IMR-90 (cell line): ENCODE data around the gene RHOBTB1. TPM values are rescaled to one million over a fixed set of nuclear protein-coding genes. Genes with fewer than 3 reads are reported as not detected.

Experiments used
- ATAC-seq: fragments of 200-7000 bp; cut with Tn5 transposase; 2 replicates; pipeline ENCODE4 v1.9.1; 2020; ENCODE audit warnings: low read depth, mild to moderate bottlenecking, moderate library complexity
- BruUV-seq: library from RNA; stranded (reverse); fragments of 400-500 nt; replicated peaks from 2 replicates; lab custom pipeline; 2021; lab: Mats Ljungman, UMichigan
- CTCF ChIA-PET: fragments of 300-600 bp; formaldehyde crosslinking; extraction: SDS; loops from one replicate; lab custom pipeline; 2021; ENCODE audit warnings: antibody characterized with exemption; lab: Yijun Ruan, JAX
- POLR2A ChIA-PET: fragments of 300-600 bp; sonication (Branson Sonifier 250); formaldehyde crosslinking; loops from one replicate; lab custom pipeline; 2022; ENCODE audit warnings: antibody characterized with exemption; ENCODE audit not compliant: unreplicated experiment; lab: Charles Lee
- DNase-seq: peaks from one replicate; pipeline ENCODE4 v3.0.0; 2013
- H2AFZ ChIP-seq: replicated peaks from 2 replicates; pipeline ENCODE3; 2013; ENCODE audit warnings: low read length, mild to moderate bottlenecking; ENCODE audit not compliant: poor library complexity
- H2AK5ac ChIP-seq: 2 replicates; pipeline ENCODE4 v1.6.1; 2013; ENCODE audit warnings: low read depth, low read length, inconsistent platforms
- H2AK9ac ChIP-seq: replicated peaks from 2 replicates; pipeline ENCODE3; 2013; ENCODE audit warnings: mild to moderate bottlenecking, low read depth, low read length, moderate library complexity; ENCODE audit not compliant: poor library complexity
- H2BK120ac ChIP-seq: 2 replicates; pipeline ENCODE4 v1.6.1; 2013; ENCODE audit warnings: low read depth, low read length, inconsistent platforms
- H2BK15ac ChIP-seq: 3 replicates; pipeline ENCODE4 v1.6.1; 2013; ENCODE audit warnings: low read depth, low read length, inconsistent platforms
- H2BK20ac ChIP-seq: 2 replicates; pipeline ENCODE4 v1.6.1; 2013; ENCODE audit warnings: low read depth, mild to moderate bottlenecking, inconsistent platforms, low read length, moderate library complexity
- H2BK5ac ChIP-seq: 2 replicates; pipeline ENCODE4 v1.6.1; 2013; ENCODE audit warnings: mild to moderate bottlenecking, low read depth, low read length, inconsistent platforms; ENCODE audit not compliant: poor library complexity, severe bottlenecking
- H3K14ac ChIP-seq: replicated peaks from 2 replicates; pipeline ENCODE4 v1.6.1; 2013; ENCODE audit warnings: low read depth, low read length, inconsistent platforms
- H3K18ac ChIP-seq: 2 replicates; pipeline ENCODE4 v1.6.1; 2013; ENCODE audit warnings: low read depth, low read length, control low read depth
- H3K23ac ChIP-seq: 2 replicates; pipeline ENCODE4 v1.6.1; 2013; ENCODE audit warnings: low read depth, low read length, inconsistent platforms
- H3K27ac ChIP-seq: 2 replicates; pipeline ENCODE4 v1.5.1; 2013; ENCODE audit warnings: mild to moderate bottlenecking, control low read depth, low read length; ENCODE audit not compliant: insufficient read depth
- H3K27me3 ChIP-seq: 2 replicates; pipeline ENCODE4 v1.6.1; 2013; ENCODE audit warnings: low read length; ENCODE audit not compliant: control insufficient read depth, insufficient read depth
- H3K36me3 ChIP-seq: 2 replicates; pipeline ENCODE4 v1.6.1; 2013; ENCODE audit warnings: low read length, mixed read lengths; ENCODE audit not compliant: control insufficient read depth, insufficient read depth
- H3K4ac ChIP-seq: 2 replicates; pipeline ENCODE4 v1.6.1; 2013; ENCODE audit warnings: low read depth, low read length, inconsistent platforms
- H3K4me1 ChIP-seq: 2 replicates; pipeline ENCODE4 v1.6.1; 2013; ENCODE audit warnings: low read length, mixed read lengths; ENCODE audit not compliant: control insufficient read depth, insufficient read depth
- H3K4me2 ChIP-seq: 2 replicates; pipeline ENCODE4 v1.6.1; 2013; ENCODE audit warnings: low read depth, mild to moderate bottlenecking, control low read depth, low read length, moderate library complexity
- H3K4me3 ChIP-seq: 2 replicates; pipeline ENCODE4 v1.5.1; 2013; ENCODE audit warnings: low read depth, mild to moderate bottlenecking, control low read depth, low read length, moderate library complexity; ENCODE audit not compliant: insufficient read depth
- H3K56ac ChIP-seq: 2 replicates; pipeline ENCODE4 v1.6.1; 2013; ENCODE audit warnings: low read length, inconsistent platforms; ENCODE audit not compliant: insufficient read depth; ENCODE audit errors: extremely low read depth
- H3K79me1 ChIP-seq, 2 experiments: 2 replicates each; pipeline ENCODE4 v1.6.1; 2013; ENCODE audit warnings: low read length in 2 of 2, inconsistent platforms in 1 of 2, low read depth in 1 of 2
- H3K9ac ChIP-seq: 2 replicates; pipeline ENCODE4 v1.6.1; 2013; ENCODE audit warnings: low read depth, low read length, control low read depth
- H3K9me1 ChIP-seq: 2 replicates; pipeline ENCODE4 v1.6.1; 2013; ENCODE audit warnings: low read length, inconsistent platforms; ENCODE audit not compliant: insufficient read depth
- H3K9me3 ChIP-seq: 2 replicates; pipeline ENCODE4 v1.6.1; 2013; ENCODE audit warnings: low read length; ENCODE audit not compliant: control insufficient read depth, insufficient read depth
- H4K20me1 ChIP-seq: 2 replicates; pipeline ENCODE4 v1.6.1; 2013; ENCODE audit warnings: low read length, inconsistent platforms; ENCODE audit not compliant: insufficient read depth
- H4K5ac ChIP-seq: 2 replicates; pipeline ENCODE4 v1.6.1; 2013; ENCODE audit warnings: mild to moderate bottlenecking, low read depth, low read length, control low read depth
- H4K8ac ChIP-seq, 2 experiments: 2 replicates each; pipeline ENCODE4 v1.6.1; 2013; ENCODE audit warnings: low read depth in 2 of 2, low read length in 2 of 2, control low read depth in 1 of 2, inconsistent platforms in 1 of 2
- H4K91ac ChIP-seq: 2 replicates; pipeline ENCODE4 v1.6.1; 2013; ENCODE audit warnings: low read depth, low read length, inconsistent platforms; ENCODE audit not compliant: insufficient read depth
- ELK1 ChIP-seq: fragments of 150-350 bp; IDR thresholded peaks from 2 replicates; pipeline ENCODE4 v1.6.1; 2016; ENCODE audit warnings: low read depth, mild to moderate bottlenecking, low read length, moderate library complexity, borderline replicate concordance
- MAFK ChIP-seq: IDR thresholded peaks from 2 replicates; pipeline ENCODE4 v1.6.1; 2012; ENCODE audit warnings: low read depth, low read length, improper control_type of control experiment
- RCOR1 ChIP-seq: IDR thresholded peaks from 2 replicates; pipeline ENCODE4 v1.6.1; 2012; ENCODE audit warnings: mild to moderate bottlenecking, low read length, improper control_type of control experiment; ENCODE audit not compliant: insufficient replicate concordance
- USF2 ChIP-seq: fragments of 150-350 bp; IDR thresholded peaks from 2 replicates; pipeline ENCODE4 v1.6.1; 2017; ENCODE audit warnings: mild to moderate bottlenecking, antibody characterized with exemption, low read length, low read depth
- dilution Hi-C: fragments of 300-500 bp; cut with HindIII; formaldehyde crosslinking; loops from one replicate; pipeline ENCODE4 v1.14.3; 2018; ENCODE audit warnings: low sequenced_read_pairs; ENCODE audit not compliant: unreplicated experiment
- in situ Hi-C: fragments of 300-500 bp; cut with MboI; formaldehyde crosslinking; loops from 3 replicates; pipeline ENCODE4 v1.14.3; 2019; ENCODE audit warnings: low sequenced_read_pairs, inconsistent platforms, mixed read lengths
- intact Hi-C: fragments of 100-400 bp; cut with micrococcal nuclease; formaldehyde crosslinking; loops from 2 replicates; pipeline ENCODE4 v1.10.0; 2022
- polyA plus RNA-seq, 3 experiments: library from polyadenylated mRNA; depleted of rRNA; stranded (reverse); fragments of >200 nt; gene quantifications; 2 replicates each; pipeline ENCODE4 v1.2.3, GENCODE V29; 2012; ENCODE audit warnings: low replicate concordance in 1 of 3
- total RNA-seq: library from RNA; depleted of rRNA; stranded (reverse); fragments of >200 nt; gene quantifications from 2 replicates; pipeline ENCODE4 v1.2.3, GENCODE V29; 2012

RHOBTB1 gene
- total and polyA plus RNA-seq, 2 of the 4 experiments (the other 2 are of a cell fraction), result 8.9 to 15.2 TPM

DNA sequence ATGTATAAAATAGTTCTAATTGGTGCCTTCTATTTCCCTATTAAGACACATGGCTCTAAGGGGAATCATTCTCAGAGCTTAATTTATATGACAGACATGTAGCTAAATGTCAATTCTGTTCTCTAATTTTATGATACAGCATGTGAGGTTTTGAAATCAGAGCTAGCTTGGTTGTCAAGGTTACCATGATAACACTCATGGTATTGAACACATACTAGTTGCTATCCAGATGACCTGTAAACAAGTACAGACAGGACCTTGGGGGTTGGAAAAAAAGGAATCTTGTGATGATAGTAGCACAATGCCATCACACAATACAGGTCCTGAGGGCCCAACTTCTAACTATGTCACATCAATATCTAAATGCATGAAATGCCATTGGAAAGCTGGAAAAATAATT, 49.2 kb downstream of the RHOBTB1 start:
- Histone ChIP-seq H4K5ac (no peak overlapping the region), H3K4me2 (no peak overlapping the region), H3K4ac (no peak overlapping the region), H3K23ac (no peak overlapping the region), H3K27me3 (no peaks in the 10 kb centered on the region), H3K9me3 (no peaks in the 10 kb centered on the region), H2AFZ (no peak overlapping the region), H4K20me1 (no peaks in the 10 kb centered on the region), H2BK20ac (no peak overlapping the region), H3K9me1 (peaks cover under 1% of the 10 kb centered on the region; the same call in 1 of the 2 replicates), H2BK120ac (no peak overlapping the region), H4K8ac (no peak overlapping the region), H3K4me3 (no peak overlapping the region), H3K36me3 (peaks cover 4% of the 10 kb centered on the region), H4K91ac (no peak overlapping the region), H3K4me1 (peaks cover 3% of the 10 kb centered on the region), H2AK5ac (no peak overlapping the region), H2BK15ac (no peak overlapping the region), H2AK9ac (no peak overlapping the region), H3K56ac (no peak overlapping the region), H3K18ac (no peak overlapping the region), H3K14ac (no peak overlapping the region), H2BK5ac (no peak overlapping the region), H3K9ac (no peak overlapping the region), H3K27ac (no peak overlapping the region), H3K79me1 (peaks cover 5 to 6% of the 10 kb centered on the region in 2 experiments; a peak in 2 of 4 replicates)
- DNase-seq, result no peak
- dilution Hi-C loops, result no loop called here
- ChIA-PET POLR2A (no interaction called here), CTCF (interaction anchor here (0.6 to 1.4 kb wide), 2 partner anchors 12 to 45 kb away, joined by 4 read pairs; no protein-coding TSS in a partner anchor)
- intact Hi-C loops, result loop anchor here (5.0 kb wide), 2 partner anchors 48 to 68 kb away; partner anchors contain the start of gene RHOBTB1
- in situ Hi-C loops, result no loop called here
- no peak for TF ChIP-seq USF2
- no peak for TF ChIP-seq RCOR1
- TF ChIP-seq MAFK, result no peak
- no peak for TF ChIP-seq ELK1
- ATAC-seq, result no peak
- no TSS peak for BruUV-seq
